Parathyroid adenoma (tissue), 2 donors: Measurements from ENCODE around the gene SLC5A12.

ENCODE experiments used
- H2AFZ ChIP-seq: fragments of 300-600 bp; sonication (generic); one replicate; pipeline ENCODE4 v1.7.0; 2017; ENCODE audit warnings: antibody characterized with exemption, mild to moderate bottlenecking
- H3K27ac ChIP-seq: fragments of 300-600 bp; sonication (generic); one replicate; pipeline ENCODE4 v1.7.0; 2017
- H3K27me3 ChIP-seq: fragments of 300-600 bp; sonication (generic); one replicate; pipeline ENCODE4 v1.7.0; 2017; ENCODE audit warnings: low read length; ENCODE audit not compliant: control insufficient read depth, insufficient read depth
- H3K36me3 ChIP-seq: fragments of 300-600 bp; sonication (generic); one replicate; pipeline ENCODE4 v1.7.0; 2017; ENCODE audit warnings: low read length; ENCODE audit not compliant: control insufficient read depth, insufficient read depth
- H3K4me1 ChIP-seq: fragments of 300-600 bp; sonication (generic); one replicate; pipeline ENCODE4 v1.7.0; 2017; ENCODE audit warnings: control low read depth
- H3K4me2 ChIP-seq: fragments of 300-600 bp; sonication (generic); one replicate; pipeline ENCODE4 v1.7.0; 2017; ENCODE audit warnings: low read length
- H3K4me3 ChIP-seq: fragments of 300-600 bp; sonication (generic); one replicate; pipeline ENCODE4 v1.7.0; 2017; ENCODE audit warnings: low read depth, low read length
- H3K79me2 ChIP-seq: fragments of 300-600 bp; sonication (generic); one replicate; pipeline ENCODE4 v1.7.0; 2017; ENCODE audit warnings: control low read depth
- H3K9ac ChIP-seq: fragments of 300-600 bp; sonication (generic); one replicate; pipeline ENCODE4 v1.7.0; 2017; ENCODE audit warnings: mild to moderate bottlenecking
- H3K9me3 ChIP-seq: fragments of 300-600 bp; sonication (generic); one replicate; pipeline ENCODE4 v1.7.0; 2017; ENCODE audit warnings: low read length; ENCODE audit not compliant: control insufficient read depth
- CTCF ChIP-seq: fragments of 300-600 bp; sonication (generic); IDR thresholded peaks from one replicate; pipeline ENCODE4 v1.7.0; 2017; ENCODE audit warnings: antibody characterized with exemption, mild to moderate bottlenecking
- donor health status: primary hyperparathyroidism.

Gene SLC5A12

GRCh38 chr11:26764825-26765224 is 43.0 kb upstream of the SLC5A12 start:
- no peaks in the 10 kb centered on the region for H3K4me1 ChIP-seq
- no peaks in the 10 kb centered on the region for H3K79me2 ChIP-seq
- H3K4me2 ChIP-seq: no peak overlapping the region
- no peak for TF ChIP-seq CTCF
- no peaks in the 10 kb centered on the region for H3K9me3 ChIP-seq
- no peaks in the 10 kb centered on the region for H3K27me3 ChIP-seq
- no peak overlapping the region for H3K4me3 ChIP-seq
- no peak overlapping the region for H3K9ac ChIP-seq
- H2AFZ ChIP-seq: no peak overlapping the region
- H3K27ac ChIP-seq: no peak overlapping the region
- no peaks in the 10 kb centered on the region for H3K36me3 ChIP-seq

- no peak for TF ChIP-seq CTCF
- Histone ChIP-seq H3K79me2 (no peaks in the 10 kb centered on the region), H3K4me2 (no peak overlapping the region), H3K9me3 (no peaks in the 10 kb centered on the region), H3K27ac (no peak overlapping the region), H2AFZ (no peak overlapping the region), H3K36me3 (no peaks in the 10 kb centered on the region), H3K9ac (no peak overlapping the region), H3K4me3 (no peak overlapping the region), H3K4me1 (no peaks in the 10 kb centered on the region), H3K27me3 (no peaks in the 10 kb centered on the region)
Measured at GRCh38 chr11:26764315-26764714, 42.5 kb upstream of the SLC5A12 start.

GRCh38 chr11:26762089-26762488 is 40.2 kb upstream of the SLC5A12 start:
- Histone ChIP-seq H3K4me3 (no peak overlapping the region), H3K79me2 (no peaks in the 10 kb centered on the region), H3K4me1 (no peaks in the 10 kb centered on the region), H2AFZ (no peak overlapping the region), H3K4me2 (no peak overlapping the region), H3K27me3 (no peaks in the 10 kb centered on the region), H3K9me3 (no peaks in the 10 kb centered on the region), H3K36me3 (no peaks in the 10 kb centered on the region), H3K27ac (no peak overlapping the region), H3K9ac (no peak overlapping the region)
- TF ChIP-seq CTCF: no peak

- Histone ChIP-seq H3K9me3 (no peaks in the 10 kb centered on the region), H3K79me2 (no peaks in the 10 kb centered on the region), H3K27ac (no peak overlapping the region), H3K4me2 (no peak overlapping the region), H3K4me1 (no peaks in the 10 kb centered on the region), H2AFZ (no peak overlapping the region), H3K27me3 (no peaks in the 10 kb centered on the region), H3K36me3 (no peaks in the 10 kb centered on the region), H3K4me3 (no peak overlapping the region), H3K9ac (no peak overlapping the region)
- no peak for TF ChIP-seq CTCF
Measured at GRCh38 chr11:26761361-26761809, 39.5 kb upstream of the SLC5A12 start.

- no peak for TF ChIP-seq CTCF
- H3K9ac ChIP-seq: no peak overlapping the region
- no peaks in the 10 kb centered on the region for H3K36me3 ChIP-seq
- H3K4me2 ChIP-seq: no peak overlapping the region
- H3K79me2 ChIP-seq: no peaks in the 10 kb centered on the region
- H2AFZ ChIP-seq: no peak overlapping the region
- no peaks in the 10 kb centered on the region for H3K4me1 ChIP-seq
- H3K27ac ChIP-seq: no peak overlapping the region
- no peaks in the 10 kb centered on the region for H3K9me3 ChIP-seq
- H3K27me3 ChIP-seq: no peaks in the 10 kb centered on the region
- H3K4me3 ChIP-seq: no peak overlapping the region
Measured at GRCh38 chr11:26757995-26758394, 36.1 kb upstream of the SLC5A12 start.
